GM12872 (cell line): Measurements from ENCODE around the gene VSTM2B.

Experiments
- CTCF ChIP-seq: IDR thresholded peaks from 3 replicates; pipeline ENCODE4 v1.5.1; 2011; ENCODE audit warnings: low read depth, mild to moderate bottlenecking, low read length, moderate library complexity; ENCODE audit not compliant: insufficient read depth

VSTM2B gene

GRCh38 chr19:29576761-29577648, 51.2 kb downstream of the VSTM2B start:
- TF ChIP-seq CTCF = no peak

- TF ChIP-seq CTCF = no peak
Observed at GRCh38 chr19:29577649-29577963, 51.8 kb downstream of the VSTM2B start.

- TF ChIP-seq CTCF = no peak
Observed at GRCh38 chr19:29578349-29578748, 52.6 kb downstream of the VSTM2B start.

- TF ChIP-seq CTCF = no peak
Observed at GRCh38 chr19:29579308-29579910, 53.6 kb downstream of the VSTM2B start.

GRCh38 chr19:29581398-29581797, 55.6 kb downstream of the VSTM2B start:
- TF ChIP-seq CTCF = no peak

GRCh38 chr19:29583196-29583999, 57.6 kb downstream of the VSTM2B start:
- TF ChIP-seq CTCF = no peak

GRCh38 chr19:29586401-29586800, 60.6 kb downstream of the VSTM2B start:
- no peak for TF ChIP-seq CTCF
